ENCODE data around the gene ELF1. TPM values are rescaled to one million over a fixed set of nuclear protein-coding genes. Genes with fewer than 3 reads are reported as not detected.

Gene ELF1
- total RNA-seq, 4 donors from 2014 or later: 61.5 to 96.1 (median 74.1) TPM

- Histone ChIP-seq H3K27me3 (no peaks in the 10 kb centered on the region), H3K4me3 (no peak overlapping the region), H3K4me1 (no peaks in the 10 kb centered on the region), H3K36me3 (no peaks in the 10 kb centered on the region), H3K9me3 (no peaks in the 10 kb centered on the region), H3K27ac (no peak overlapping the region)
- intact Hi-C loops (cut with DNase I; ENCODE audit: low total_unique reads): no loop called here
- TF ChIP-seq CTCF (IDR thresholded peaks at IDR 0.05) (no peak), POLR2A (IDR thresholded peaks at IDR 0.05) (no peak)
- no peak for DNase-seq
Observed at GRCh38 chr13:41006306-41006705, 12.8 kb downstream of the ELF1 start.

GRCh38 chr13:41005704-41006103 lies 13.4 kb downstream of the ELF1 start:
- Histone ChIP-seq H3K27me3 (no peaks in the 10 kb centered on the region), H3K9me3 (no peaks in the 10 kb centered on the region), H3K27ac (no peak overlapping the region), H3K4me3 (no peak overlapping the region), H3K4me1 (no peaks in the 10 kb centered on the region), H3K36me3 (no peaks in the 10 kb centered on the region)
- intact Hi-C loops (cut with DNase I; ENCODE audit: low total_unique reads): no loop called here
- TF ChIP-seq POLR2A (IDR thresholded peaks at IDR 0.05): no peak
- no peak for TF ChIP-seq CTCF (IDR thresholded peaks at IDR 0.05)
- no peak for DNase-seq

- no peak for DNase-seq
- Histone ChIP-seq H3K4me1 (no peaks in the 10 kb centered on the region), H3K9me3 (no peaks in the 10 kb centered on the region), H3K4me3 (no peak overlapping the region), H3K27ac (no peak overlapping the region), H3K36me3 (no peaks in the 10 kb centered on the region), H3K27me3 (no peaks in the 10 kb centered on the region)
- no peak for TF ChIP-seq CTCF (IDR thresholded peaks at IDR 0.05)
- TF ChIP-seq POLR2A (IDR thresholded peaks at IDR 0.05): no peak
- intact Hi-C loops (cut with DNase I; ENCODE audit: low total_unique reads): no loop called here
Observed at GRCh38 chr13:41004875-41005693, 14.0 kb downstream of the ELF1 start.

- no peaks in the 10 kb centered on the region for H3K9me3 ChIP-seq
- DNase-seq: no peak
- intact Hi-C loops (cut with DNase I; ENCODE audit: low total_unique reads): no loop called here
- no peaks in the 10 kb centered on the region for H3K4me1 ChIP-seq
- H3K4me3 ChIP-seq: no peak overlapping the region
- no peak overlapping the region for H3K27ac ChIP-seq
- H3K36me3 ChIP-seq: no peaks in the 10 kb centered on the region
- H3K27me3 ChIP-seq: no peaks in the 10 kb centered on the region
- TF ChIP-seq POLR2A (IDR thresholded peaks at IDR 0.05) (no peak), CTCF (IDR thresholded peaks at IDR 0.05) (no peak)
Observed at GRCh38 chr13:41002606-41003005, 16.5 kb downstream of the ELF1 start.

- Histone ChIP-seq H3K27ac (no peak overlapping the region), H3K27me3 (no peaks in the 10 kb centered on the region), H3K9me3 (no peaks in the 10 kb centered on the region), H3K36me3 (no peaks in the 10 kb centered on the region), H3K4me1 (no peaks in the 10 kb centered on the region), H3K4me3 (no peak overlapping the region)
- TF ChIP-seq POLR2A (IDR thresholded peaks at IDR 0.05) (no peak), CTCF (IDR thresholded peaks at IDR 0.05) (no peak)
- no peak for DNase-seq
- intact Hi-C loops (cut with DNase I; ENCODE audit: low total_unique reads): no loop called here
Observed at GRCh38 chr13:41001695-41002094, 17.4 kb downstream of the ELF1 start.

Data from uterus (tissue), 4 donors.